Ramos (cell line): ENCODE measurements around the gene RPTOR.
"Not testable (repeated sequence)": the region's sequence is repeated elsewhere in the genome, so short reads cannot be mapped to it uniquely, and the experiment has no call there.

ENCODE experiments used
- in situ Hi-C: fragments of 300-500 bp; cut with MboI; formaldehyde crosslinking; loops from one replicate; pipeline ENCODE4 v1.14.3; 2022; ENCODE audit warnings: low sequenced_read_pairs; ENCODE audit not compliant: unreplicated experiment

RPTOR gene

GRCh38 chr17:80675438-80676095, 130.9 kb downstream of the RPTOR start:
- in situ Hi-C loops, result no loop called here

GRCh38 chr17:80676096-80676466, 131.4 kb downstream of the RPTOR start:
- in situ Hi-C loops, result no loop called here

- in situ Hi-C loops, result no loop called here
Observed at GRCh38 chr17:80676564-80676963, 131.9 kb downstream of the RPTOR start.

DNA sequence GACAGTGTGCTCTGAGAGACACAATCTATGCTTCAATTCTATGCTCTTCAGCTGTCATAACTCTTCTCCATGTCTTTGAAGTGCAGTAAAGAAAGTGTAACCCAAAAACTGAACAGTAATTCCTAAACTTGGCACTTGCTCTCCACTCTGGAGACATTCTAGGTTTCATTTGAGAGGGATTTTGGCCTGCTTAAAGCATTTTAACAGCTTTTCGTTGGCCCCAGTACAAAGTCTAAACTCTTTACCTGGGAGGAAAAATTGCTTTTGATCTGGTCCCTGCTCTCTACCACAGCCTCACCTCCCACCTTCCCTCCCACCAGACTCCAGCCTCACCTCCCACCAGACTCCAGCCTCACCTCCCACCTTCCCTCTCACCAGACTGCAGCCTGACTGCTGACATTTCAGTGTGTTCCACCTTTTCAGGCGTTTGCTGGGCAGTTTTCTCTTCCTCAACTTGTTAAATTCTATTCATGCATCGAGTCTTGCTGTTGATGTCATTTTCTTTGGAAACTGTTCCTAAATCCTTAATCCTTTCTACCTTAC, 132.6 kb downstream of the RPTOR start:
- in situ Hi-C loops, result no loop called here

DNA sequence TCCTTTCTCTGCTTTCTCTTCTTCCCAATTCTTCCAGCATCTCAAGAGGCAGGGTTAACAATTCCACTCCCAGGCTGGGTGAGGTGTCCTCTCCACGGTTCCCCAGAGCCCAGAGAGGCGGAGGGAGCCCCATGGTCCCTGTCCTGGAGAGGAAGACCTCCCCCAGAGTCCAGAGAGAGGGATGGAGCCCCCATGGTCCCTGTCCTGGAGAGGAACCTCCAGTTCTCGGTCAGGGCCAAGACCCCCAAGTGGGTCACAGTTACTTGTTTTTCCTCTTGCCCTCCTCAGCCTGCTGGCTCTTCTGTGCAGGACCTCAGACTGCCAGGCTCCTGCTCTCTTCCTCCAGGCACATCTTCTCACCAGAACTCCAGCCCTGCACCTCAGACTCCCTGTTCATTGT, 135.2 kb downstream of the RPTOR start:
- in situ Hi-C loops, result no loop called here

- in situ Hi-C loops, result no loop called here
Observed at GRCh38 chr17:80681215-80681614, 136.6 kb downstream of the RPTOR start.

DNA sequence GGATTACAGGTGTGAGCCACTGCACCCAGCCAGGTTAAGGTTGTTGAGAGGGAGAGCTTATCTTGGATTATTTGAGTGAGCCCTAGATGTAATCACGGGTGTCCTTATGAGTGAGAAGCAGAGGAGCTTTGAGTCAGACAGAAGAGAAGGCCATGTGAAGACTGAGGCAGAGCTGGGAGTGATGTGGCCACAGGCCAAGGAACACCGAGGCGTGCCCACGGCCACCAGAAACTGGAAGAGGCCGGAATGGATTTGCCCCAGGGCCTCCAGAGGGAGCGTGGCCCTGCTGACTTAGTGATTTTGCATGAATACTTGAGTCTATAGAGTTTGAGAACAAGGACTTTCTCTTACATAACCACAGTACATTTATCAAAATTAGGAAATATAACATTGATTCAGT, 137.7 kb downstream of the RPTOR start:
- in situ Hi-C loops, result no loop called here

GRCh38 chr17:80683625-80684104, 139.0 kb downstream of the RPTOR start:
- in situ Hi-C loops, result no loop called here

- in situ Hi-C loops, result no loop called here
Observed at GRCh38 chr17:80687839-80688238, 143.2 kb downstream of the RPTOR start.

- in situ Hi-C loops, result no loop called here
Observed at GRCh38 chr17:80689129-80689619, 144.5 kb downstream of the RPTOR start.

- in situ Hi-C loops, result no loop called here
Observed at GRCh38 chr17:80691784-80692183, 147.1 kb downstream of the RPTOR start.

GRCh38 chr17:80692931-80693467, 148.4 kb downstream of the RPTOR start:
- in situ Hi-C loops, result no loop called here

DNA sequence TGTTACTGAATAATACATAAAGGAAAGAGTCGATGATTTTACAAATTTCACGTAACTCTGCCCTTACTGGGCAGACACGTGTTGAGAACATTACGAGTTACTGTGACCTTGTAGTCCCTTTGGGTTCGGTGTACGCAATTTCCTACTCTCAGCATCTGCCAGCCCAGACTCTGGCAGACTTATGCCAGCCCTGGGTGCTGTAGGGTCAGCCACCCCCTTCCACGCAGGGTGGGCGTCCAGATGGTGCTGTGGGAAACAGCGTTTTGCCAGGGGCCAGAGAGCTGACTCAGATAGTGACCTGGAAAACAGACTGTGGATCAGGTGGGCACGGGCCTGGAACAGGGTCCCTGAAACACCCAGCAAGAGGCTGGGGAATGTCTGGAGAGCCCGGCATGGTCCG, 148.9 kb downstream of the RPTOR start:
- in situ Hi-C loops, result no loop called here

- in situ Hi-C loops, result no loop called here
Observed at GRCh38 chr17:80694085-80694991, 149.7 kb downstream of the RPTOR start.

DNA sequence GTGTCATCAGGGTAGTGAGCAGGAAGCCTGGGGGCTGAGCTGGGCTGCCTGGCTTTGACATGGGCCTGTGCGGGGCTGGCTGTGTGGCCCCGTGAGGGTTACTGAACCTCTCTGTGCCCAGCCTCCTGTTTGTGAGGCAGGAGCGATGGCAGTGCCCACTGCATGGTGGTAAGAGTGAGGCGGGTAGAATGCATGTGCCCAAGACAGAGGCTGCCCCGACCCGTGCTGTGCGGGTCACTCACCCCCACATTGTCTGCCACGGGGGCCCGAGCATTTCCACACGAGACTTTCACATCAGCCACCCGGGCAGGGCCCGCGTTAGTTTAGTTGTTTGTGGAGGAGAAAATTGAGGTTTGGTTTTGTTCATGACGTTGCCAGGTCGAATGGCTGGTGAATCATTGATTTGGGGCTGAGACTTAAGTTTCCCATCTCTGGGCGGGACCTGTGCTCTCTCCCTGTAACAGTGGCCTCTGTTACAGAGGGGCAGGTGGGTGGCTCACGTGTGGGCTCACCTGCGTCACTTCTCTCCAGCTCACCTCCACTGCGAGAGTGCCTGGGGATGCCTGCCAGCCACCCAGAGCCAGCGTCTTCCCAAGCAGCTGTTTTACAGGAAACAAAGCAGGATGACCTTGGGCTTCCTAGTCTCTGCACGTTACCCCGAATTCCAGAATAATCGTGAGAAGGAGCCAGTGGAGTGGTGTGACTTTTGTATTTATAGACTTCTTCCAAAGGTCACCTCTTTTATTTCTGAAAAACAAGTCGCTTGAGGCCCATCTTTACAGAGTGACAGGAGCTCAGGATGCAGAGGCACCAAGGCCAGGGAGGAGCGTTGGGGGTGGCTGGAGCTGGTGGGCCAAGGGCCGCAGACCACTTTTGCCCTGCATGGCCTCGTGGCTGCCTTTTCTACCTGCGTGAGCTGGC, 150.6 kb downstream of the RPTOR start:
- in situ Hi-C loops, result no loop called here

GRCh38 chr17:80695979-80696378, 151.3 kb downstream of the RPTOR start:
- in situ Hi-C loops, result no loop called here

GRCh38 chr17:80696456-80696855, 151.8 kb downstream of the RPTOR start:
- in situ Hi-C loops, result no loop called here

DNA sequence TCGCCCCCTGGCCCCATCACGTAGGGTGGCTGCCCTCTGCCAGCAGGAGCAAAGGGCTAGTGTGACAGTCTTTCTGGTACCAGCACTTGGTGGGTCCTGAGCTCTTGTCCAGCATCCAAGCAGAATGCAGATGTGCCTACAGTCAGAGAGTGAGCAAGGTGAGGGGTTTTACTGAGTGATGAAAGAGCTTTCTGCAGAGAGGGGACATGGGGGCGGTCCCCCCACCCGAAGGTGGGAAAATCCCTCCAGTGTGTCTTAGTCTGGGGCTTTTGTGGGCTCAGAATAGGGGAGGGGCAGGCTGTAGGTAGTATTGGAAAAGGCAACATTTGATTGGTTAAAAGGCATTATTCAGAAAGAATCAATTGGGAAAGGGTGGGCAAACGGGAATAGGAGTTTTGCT, 152.3 kb downstream of the RPTOR start:
- in situ Hi-C loops, result no loop called here

- in situ Hi-C loops, result no loop called here
Observed at GRCh38 chr17:80698297-80698696, 153.7 kb downstream of the RPTOR start.

DNA sequence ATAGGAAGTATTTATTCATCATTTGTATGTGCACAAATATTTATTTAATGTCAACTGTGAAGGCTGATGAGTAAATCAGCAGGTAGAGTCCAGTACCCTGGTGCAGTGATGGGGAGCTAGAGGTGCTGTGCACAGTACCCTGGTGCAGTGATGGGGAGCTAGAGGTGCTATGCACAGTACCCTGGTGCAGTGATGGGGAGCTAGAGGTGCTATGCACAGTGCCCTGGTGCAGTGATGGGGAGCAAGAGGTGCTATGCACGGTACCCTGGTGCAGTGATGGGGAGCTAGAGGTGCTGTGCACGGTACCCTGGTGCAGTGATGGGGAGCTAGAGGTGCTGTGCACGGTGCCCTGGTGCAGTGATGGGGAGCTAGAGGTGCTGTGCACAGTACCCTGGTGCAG, 154.6 kb downstream of the RPTOR start:
- in situ Hi-C loops, result not testable (repeated sequence)
